RWPE2 (cell line): ENCODE data around the gene ABCA1.
A peak's percentile ranks its signal among the peaks of the same experiment; 100 is the strongest.
"Not testable (repeated sequence)": the region's sequence is repeated elsewhere in the genome, so short reads cannot be mapped to it uniquely, and the experiment has no call there.

ENCODE experiments used
- ATAC-seq: fragments of 200-7000 bp; cut with Tn5 transposase; 3 replicates; pipeline ENCODE4 v1.9.1; 2021; ENCODE audit warnings: low read depth
- DNase-seq: peaks from one replicate; pipeline ENCODE4 v3.0.0-alpha.2; 2020; ENCODE audit warnings: low spot score
- H3K27ac ChIP-seq: fragments of 450-650 bp; 2 replicates; pipeline ENCODE4 v1.5.1; 2017; ENCODE audit warnings: mild to moderate bottlenecking; ENCODE audit not compliant: poor library complexity, severe bottlenecking
- H3K27me3 ChIP-seq: fragments of 250-450 bp; sonication (Bioruptor Pico); 2 replicates; pipeline ENCODE4 v1.5.1; 2021; ENCODE audit warnings: mild to moderate bottlenecking, moderate library complexity; ENCODE audit not compliant: insufficient read depth, poor library complexity, severe bottlenecking
- H3K36me3 ChIP-seq: fragments of 250-450 bp; sonication (Bioruptor Pico); 2 replicates; pipeline ENCODE4 v1.5.1; 2020; ENCODE audit warnings: low read depth, mild to moderate bottlenecking, moderate library complexity
- H3K4me1 ChIP-seq: fragments of 250-450 bp; sonication (Bioruptor Pico); 2 replicates; pipeline ENCODE4 v1.5.1; 2021; ENCODE audit warnings: mild to moderate bottlenecking, moderate library complexity; ENCODE audit not compliant: insufficient read depth, poor library complexity, severe bottlenecking
- H3K4me3 ChIP-seq: fragments of 250-450 bp; sonication (Bioruptor Pico); 2 replicates; pipeline ENCODE4 v1.5.1; 2021; ENCODE audit warnings: mild to moderate bottlenecking, moderate library complexity; ENCODE audit not compliant: severe bottlenecking
- H3K9me3 ChIP-seq: fragments of 250-450 bp; sonication (Bioruptor Pico); 2 replicates; pipeline ENCODE4 v1.5.1; 2021; ENCODE audit warnings: mild to moderate bottlenecking, moderate library complexity; ENCODE audit not compliant: severe bottlenecking
- TF ChIP-seq, protein P1 (sequence below): fragments of 450-650 bp; IDR thresholded peaks from one replicate; pipeline ENCODE4 v1.5.1; 2017; ENCODE audit warnings: mild to moderate bottlenecking, moderate library complexity; ENCODE audit not compliant: poor library complexity, severe bottlenecking

ABCA1 gene

GRCh38 chr9:104934691-104935500 is 6.9 kb upstream of the ABCA1 start:
- Histone ChIP-seq H3K36me3 (no peaks in the 10 kb centered on the region), H3K9me3 (no peaks in the 10 kb centered on the region), H3K4me3 (no peak overlapping the region), H3K27ac (no peak overlapping the region), H3K27me3 (no peaks in the 10 kb centered on the region), H3K4me1 (no peaks in the 10 kb centered on the region)
- ATAC-seq (no peak), DNase-seq (no peak)
- TF ChIP-seq, protein P1, sequence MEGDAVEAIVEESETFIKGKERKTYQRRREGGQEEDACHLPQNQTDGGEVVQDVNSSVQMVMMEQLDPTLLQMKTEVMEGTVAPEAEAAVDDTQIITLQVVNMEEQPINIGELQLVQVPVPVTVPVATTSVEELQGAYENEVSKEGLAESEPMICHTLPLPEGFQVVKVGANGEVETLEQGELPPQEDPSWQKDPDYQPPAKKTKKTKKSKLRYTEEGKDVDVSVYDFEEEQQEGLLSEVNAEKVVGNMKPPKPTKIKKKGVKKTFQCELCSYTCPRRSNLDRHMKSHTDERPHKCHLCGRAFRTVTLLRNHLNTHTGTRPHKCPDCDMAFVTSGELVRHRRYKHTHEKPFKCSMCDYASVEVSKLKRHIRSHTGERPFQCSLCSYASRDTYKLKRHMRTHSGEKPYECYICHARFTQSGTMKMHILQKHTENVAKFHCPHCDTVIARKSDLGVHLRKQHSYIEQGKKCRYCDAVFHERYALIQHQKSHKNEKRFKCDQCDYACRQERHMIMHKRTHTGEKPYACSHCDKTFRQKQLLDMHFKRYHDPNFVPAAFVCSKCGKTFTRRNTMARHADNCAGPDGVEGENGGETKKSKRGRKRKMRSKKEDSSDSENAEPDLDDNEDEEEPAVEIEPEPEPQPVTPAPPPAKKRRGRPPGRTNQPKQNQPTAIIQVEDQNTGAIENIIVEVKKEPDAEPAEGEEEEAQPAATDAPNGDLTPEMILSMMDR: no peak

GRCh38 chr9:104933091-104933490 is 5.1 kb upstream of the ABCA1 start:
- not testable (repeated sequence) for H3K27me3 ChIP-seq, ATAC-seq, H3K36me3 ChIP-seq, H3K4me3 ChIP-seq, DNase-seq, H3K4me1 ChIP-seq, H3K9me3 ChIP-seq, H3K27ac ChIP-seq

DNA sequence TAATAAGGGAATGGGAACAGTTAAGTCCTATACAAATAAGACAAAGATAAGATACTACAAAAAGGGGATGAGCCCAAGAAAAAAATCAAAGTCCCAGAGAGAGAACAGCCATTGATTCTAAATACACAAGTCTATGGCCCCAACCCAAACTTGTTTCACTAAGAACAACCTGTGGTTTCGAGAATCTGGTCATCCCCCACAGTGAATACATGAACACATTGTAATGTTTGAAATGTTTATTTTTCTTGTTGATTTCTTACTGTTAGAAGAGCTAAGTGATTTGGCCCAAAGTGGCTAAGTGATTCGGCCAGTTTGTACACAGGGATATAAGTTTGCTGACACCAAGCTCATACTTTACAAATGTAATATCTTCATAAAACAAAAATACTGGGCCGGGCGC is 3.3 kb upstream of the ABCA1 start:
- Histone ChIP-seq H3K27ac (no peak overlapping the region), H3K4me1 (no peaks in the 10 kb centered on the region), H3K4me3 (no peak overlapping the region), H3K27me3 (no peaks in the 10 kb centered on the region), H3K36me3 (no peaks in the 10 kb centered on the region), H3K9me3 (no peaks in the 10 kb centered on the region)
- ATAC-seq: no peak
- DNase-seq: no peak
- TF ChIP-seq, protein P1: no peak

GRCh38 chr9:104927216-104927911 is 591 bp downstream of the ABCA1 start:
- TF ChIP-seq, protein P1: no peak
- peak; percentile 52 for ATAC-seq
- peak overlapping the region; percentile 34 for H3K27ac ChIP-seq
- no peaks in the 10 kb centered on the region for H3K27me3 ChIP-seq
- no peak for DNase-seq
- H3K4me3 ChIP-seq: peak overlapping the region; percentile 45
- H3K9me3 ChIP-seq: no peaks in the 10 kb centered on the region
- H3K4me1 ChIP-seq: peaks cover 5% of the 10 kb centered on the region
- H3K36me3 ChIP-seq: no peaks in the 10 kb centered on the region

DNA sequence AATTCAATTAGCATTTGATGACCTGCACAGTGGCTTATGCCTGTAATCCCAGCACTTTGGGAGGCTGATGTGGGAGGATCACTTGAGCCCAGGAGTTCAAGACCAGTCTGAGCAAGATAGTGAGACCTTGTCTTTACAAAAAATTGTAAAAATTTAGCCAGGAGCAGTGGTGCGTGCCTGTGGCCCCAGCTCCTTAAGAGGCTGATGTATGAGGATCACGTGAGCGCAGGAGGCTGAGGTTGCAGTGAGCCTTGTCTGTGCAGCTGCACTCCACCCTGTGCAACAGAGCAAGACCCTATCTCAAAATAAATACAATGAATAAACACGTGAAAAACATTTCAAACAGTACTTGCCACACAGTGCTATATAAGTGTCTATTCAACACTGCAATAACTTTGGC is 4.2 kb downstream of the ABCA1 start:
- Histone ChIP-seq H3K27ac (no peak overlapping the region), H3K4me3 (no peak overlapping the region), H3K36me3 (no peaks in the 10 kb centered on the region; the same call in 1 of the 2 replicates), H3K9me3 (no peaks in the 10 kb centered on the region), H3K27me3 (no peaks in the 10 kb centered on the region), H3K4me1 (peaks cover 5% of the 10 kb centered on the region)
- TF ChIP-seq, protein P1: no peak
- DNase-seq (no peak), ATAC-seq (no peak)
